ENCODE data around the gene MAML3. TPM values are rescaled to one million over a fixed set of nuclear protein-coding genes. Genes with fewer than 3 reads are reported as not detected.

MAML3 gene
- total RNA-seq, 1 donor, result 6.5 TPM

DNA sequence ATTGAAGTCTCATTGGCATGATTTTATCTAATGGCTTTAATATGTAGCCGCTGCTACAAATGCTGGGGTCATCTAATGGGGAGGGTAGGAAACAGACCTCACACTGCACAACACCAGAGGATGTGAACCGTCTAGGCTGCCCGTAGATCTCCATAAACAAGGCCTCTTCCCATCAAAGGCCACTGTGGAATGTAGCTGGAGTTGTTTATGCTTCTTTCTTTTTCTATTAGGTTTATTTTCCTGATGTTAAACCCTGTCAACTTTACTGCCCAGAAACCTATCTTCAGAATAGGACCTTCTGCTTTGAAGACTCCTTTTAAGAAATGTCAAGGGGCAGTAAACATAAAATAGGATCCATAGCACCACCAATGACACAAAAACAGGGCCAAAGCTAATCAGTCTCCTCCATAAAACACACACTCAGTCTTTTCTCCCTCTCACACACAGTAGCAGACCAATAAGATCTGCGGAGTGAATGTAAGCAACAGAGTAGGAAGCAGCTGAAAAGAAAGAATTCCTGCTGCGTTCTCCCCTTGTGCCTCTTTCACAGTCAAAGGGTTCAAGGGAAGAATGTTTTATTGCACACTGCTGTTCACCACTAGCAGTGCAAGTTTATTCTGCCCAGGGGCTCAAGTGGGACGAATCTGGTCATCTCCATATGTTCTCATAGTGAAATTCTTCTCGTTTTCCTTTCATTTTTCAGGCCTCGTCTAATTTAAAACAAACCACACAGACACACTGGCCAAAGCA, 72.2 kb downstream of the MAML3 start:
- peak; percentile 60 for DNase-seq (ENCODE audit: low read depth)
- TF ChIP-seq, protein P1, sequence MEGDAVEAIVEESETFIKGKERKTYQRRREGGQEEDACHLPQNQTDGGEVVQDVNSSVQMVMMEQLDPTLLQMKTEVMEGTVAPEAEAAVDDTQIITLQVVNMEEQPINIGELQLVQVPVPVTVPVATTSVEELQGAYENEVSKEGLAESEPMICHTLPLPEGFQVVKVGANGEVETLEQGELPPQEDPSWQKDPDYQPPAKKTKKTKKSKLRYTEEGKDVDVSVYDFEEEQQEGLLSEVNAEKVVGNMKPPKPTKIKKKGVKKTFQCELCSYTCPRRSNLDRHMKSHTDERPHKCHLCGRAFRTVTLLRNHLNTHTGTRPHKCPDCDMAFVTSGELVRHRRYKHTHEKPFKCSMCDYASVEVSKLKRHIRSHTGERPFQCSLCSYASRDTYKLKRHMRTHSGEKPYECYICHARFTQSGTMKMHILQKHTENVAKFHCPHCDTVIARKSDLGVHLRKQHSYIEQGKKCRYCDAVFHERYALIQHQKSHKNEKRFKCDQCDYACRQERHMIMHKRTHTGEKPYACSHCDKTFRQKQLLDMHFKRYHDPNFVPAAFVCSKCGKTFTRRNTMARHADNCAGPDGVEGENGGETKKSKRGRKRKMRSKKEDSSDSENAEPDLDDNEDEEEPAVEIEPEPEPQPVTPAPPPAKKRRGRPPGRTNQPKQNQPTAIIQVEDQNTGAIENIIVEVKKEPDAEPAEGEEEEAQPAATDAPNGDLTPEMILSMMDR (IDR thresholded peaks at IDR 0.05; ENCODE audit: insufficient read depth, low read depth, low read length), result no peak
- H3K4me3 ChIP-seq (ENCODE audit: low read depth, low read length), result no peak overlapping the region

DNA sequence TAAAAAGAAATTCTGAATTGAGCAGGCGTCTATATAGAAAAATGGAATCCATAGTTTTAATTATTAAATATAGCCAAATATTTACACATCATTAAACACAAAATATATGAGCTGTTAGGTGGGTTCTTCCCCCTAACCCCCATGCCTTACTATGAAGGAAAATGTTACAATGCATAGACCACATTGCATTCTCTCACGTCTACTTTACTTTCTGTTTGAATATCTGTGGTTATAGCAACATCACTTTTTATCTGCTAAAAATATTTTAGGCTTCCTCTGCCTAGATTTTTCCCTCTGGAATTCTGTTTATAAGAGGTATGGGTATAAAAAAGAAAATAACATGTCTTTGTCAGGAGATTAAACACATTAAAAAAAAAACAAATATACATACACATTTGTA, 73.1 kb downstream of the MAML3 start:
- TF ChIP-seq, protein P1 (IDR thresholded peaks at IDR 0.05; ENCODE audit: insufficient read depth, low read depth, low read length), result no peak
- DNase-seq (ENCODE audit: low read depth), result no peak
- no peak overlapping the region for H3K4me3 ChIP-seq (ENCODE audit: low read depth, low read length)

DNA sequence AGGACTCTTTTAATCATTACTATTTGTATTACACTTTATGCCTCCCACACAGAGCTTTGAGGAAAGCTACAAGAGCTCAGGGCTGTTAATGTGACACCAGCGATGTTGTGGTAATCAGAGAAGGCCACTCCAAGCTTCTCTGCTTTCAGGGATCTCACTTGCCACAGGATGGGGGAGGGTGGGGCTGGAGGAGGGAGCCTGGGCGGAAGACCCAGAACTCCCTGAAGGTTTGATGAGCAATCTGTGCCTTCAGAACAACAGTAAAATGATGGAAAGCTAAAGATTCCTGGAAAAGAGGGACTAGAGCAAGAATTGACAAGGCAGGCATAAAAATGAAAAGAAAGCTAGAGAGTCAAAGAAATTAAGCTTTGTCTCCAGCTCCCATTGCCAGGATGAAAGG, 75.6 kb downstream of the MAML3 start:
- DNase-seq (ENCODE audit: low read depth), result peak; percentile 74
- H3K4me3 ChIP-seq (ENCODE audit: low read depth, low read length), result no peak overlapping the region
- TF ChIP-seq, protein P1 (IDR thresholded peaks at IDR 0.05; ENCODE audit: insufficient read depth, low read depth, low read length), result no peak

DNA sequence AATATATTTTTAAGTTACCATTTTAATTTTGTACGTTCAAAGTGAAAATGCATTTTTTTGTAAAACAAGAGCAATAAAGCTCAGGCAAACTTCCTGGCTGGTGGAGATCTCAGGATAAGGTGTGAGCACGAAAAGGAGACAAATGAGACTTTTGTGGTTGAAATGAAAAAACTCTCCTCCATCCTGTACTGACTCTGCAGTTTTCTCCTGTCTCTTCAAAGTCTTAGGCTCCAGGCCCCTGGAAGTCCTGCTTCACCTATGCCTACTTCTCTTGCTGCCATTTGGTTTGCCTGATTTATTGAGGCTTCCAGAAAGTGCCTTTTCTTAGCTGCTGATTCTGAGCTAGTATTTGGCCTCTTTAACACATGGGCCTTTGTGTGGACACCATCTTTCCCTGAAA, 77.7 kb downstream of the MAML3 start:
- no peak for DNase-seq (ENCODE audit: low read depth)
- TF ChIP-seq, protein P1 (IDR thresholded peaks at IDR 0.05; ENCODE audit: insufficient read depth, low read depth, low read length), result no peak
- H3K4me3 ChIP-seq (ENCODE audit: low read depth, low read length), result no peak overlapping the region

DNA sequence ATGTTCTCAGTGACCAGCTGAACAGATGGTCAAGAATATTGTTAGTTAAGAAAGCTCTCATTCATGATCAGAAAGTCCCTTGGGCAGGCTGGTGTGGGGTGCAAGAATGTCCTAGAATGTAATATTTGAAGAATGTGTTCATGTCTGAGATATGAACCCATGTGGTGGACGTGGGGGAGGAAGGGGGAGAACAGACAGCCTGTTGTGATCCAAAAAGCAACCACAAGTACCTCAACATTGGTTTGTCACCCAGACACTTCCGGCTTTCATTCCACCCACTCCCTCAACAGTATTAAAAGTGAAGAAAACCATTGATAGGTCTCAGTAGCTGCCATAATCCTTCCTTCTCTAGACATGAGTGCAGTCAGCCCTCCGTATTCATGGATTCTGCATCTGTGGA, 82.2 kb downstream of the MAML3 start:
- no peak overlapping the region for H3K4me3 ChIP-seq (ENCODE audit: low read depth, low read length)
- TF ChIP-seq, protein P1 (IDR thresholded peaks at IDR 0.05; ENCODE audit: insufficient read depth, low read depth, low read length), result no peak
- peak; percentile 84 for DNase-seq (ENCODE audit: low read depth)

DNA sequence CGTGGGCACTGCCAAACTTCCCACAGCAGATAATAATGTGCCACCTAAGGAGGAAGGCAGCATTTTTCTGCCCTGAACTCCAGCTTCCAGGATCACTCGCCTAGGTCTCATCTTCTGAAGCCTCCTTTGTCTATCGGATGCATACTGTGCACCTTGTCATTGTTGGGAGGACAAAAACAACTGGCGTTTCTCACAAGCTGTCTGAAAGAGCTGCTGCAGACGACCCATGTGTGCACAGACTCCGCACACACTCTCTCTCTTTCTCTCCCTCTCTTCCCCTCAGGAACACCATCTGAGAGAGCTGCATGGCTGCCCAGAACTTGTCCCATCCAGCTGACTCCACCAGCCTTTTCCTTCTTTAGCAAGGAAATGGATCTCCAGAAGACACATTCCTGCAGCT, 83.0 kb downstream of the MAML3 start:
- no peak overlapping the region for H3K4me3 ChIP-seq (ENCODE audit: low read depth, low read length)
- DNase-seq (ENCODE audit: low read depth), result no peak
- TF ChIP-seq, protein P1 (IDR thresholded peaks at IDR 0.05; ENCODE audit: insufficient read depth, low read depth, low read length), result no peak

DNA sequence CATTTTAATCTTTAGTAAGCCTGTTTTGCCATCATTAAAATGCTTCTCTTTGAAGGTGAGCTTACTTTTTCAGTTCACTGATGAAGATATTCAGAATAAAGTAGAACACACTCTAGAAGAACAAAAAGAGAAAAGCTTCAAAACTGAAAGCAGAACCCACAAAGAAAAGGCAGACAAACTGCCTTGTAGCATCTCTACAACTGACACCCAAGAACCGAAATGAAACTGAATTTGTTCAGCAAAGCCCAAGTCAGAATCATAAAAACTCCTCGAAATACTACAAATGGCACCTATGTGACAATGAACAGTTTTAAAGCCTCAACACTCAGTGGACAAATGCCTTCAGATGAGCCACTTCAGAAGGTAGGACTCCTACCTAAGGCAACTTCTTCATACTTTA, 83.6 kb downstream of the MAML3 start:
- DNase-seq (ENCODE audit: low read depth), result no peak
- no peak overlapping the region for H3K4me3 ChIP-seq (ENCODE audit: low read depth, low read length)
- TF ChIP-seq, protein P1 (IDR thresholded peaks at IDR 0.05; ENCODE audit: insufficient read depth, low read depth, low read length), result no peak

All from fibroblast of villous mesenchyme (primary cell).